ENCODE data around the gene RPP25L. TPM values are rescaled to one million over a fixed set of nuclear protein-coding genes. Genes with fewer than 3 reads are reported as not detected.

The RPP25L gene
- total RNA-seq, 1 experiment from 2014 or later: 17.2 TPM

- no peak overlapping the region for H2BK5ac ChIP-seq (ENCODE audit: insufficient read length, low read length)
- H4K20me1 ChIP-seq (ENCODE audit: control insufficient read depth, insufficient read depth, insufficient read length): peaks cover 4% of the 10 kb centered on the region
- no peak overlapping the region for H3K23ac ChIP-seq (ENCODE audit: insufficient read length, low read depth, low read length)
- H3T11ph ChIP-seq (ENCODE audit: low read length): no peak overlapping the region
- no peak overlapping the region for H3K56ac ChIP-seq (ENCODE audit: insufficient read length, low read depth, low read length)
- peaks cover 14 to 26% of the 10 kb centered on the region in 2 experiments for H3K4me1 Mint-ChIP-seq
- no peak overlapping the region for H4K91ac ChIP-seq (ENCODE audit: insufficient read length, low read depth, low read length)
- no peak overlapping the region for H3K14ac ChIP-seq (ENCODE audit: insufficient read depth, low read length)
- no peak overlapping the region for H3K18ac ChIP-seq (ENCODE audit: insufficient read length, low read depth, low read length)
- H2BK20ac ChIP-seq (ENCODE audit: low read depth, low read length, poor library complexity, severe bottlenecking): no peak overlapping the region
- no peak overlapping the region for H3K27ac Mint-ChIP-seq
- no peak for DNase-seq
- H3K4me1 ChIP-seq (ENCODE audit: insufficient read depth, low read length): peaks cover 5% of the 10 kb centered on the region; the same call in 1 of the 2 replicates
- no peak overlapping the region for H2BK120ac ChIP-seq (ENCODE audit: low read depth, low read length, poor library complexity, severe bottlenecking)
- H3K9me3 ChIP-seq (ENCODE audit: control insufficient read depth, low read depth, low read length): no peaks in the 10 kb centered on the region
- no peak overlapping the region for H2AFZ ChIP-seq (ENCODE audit: low read length)
- H4K8ac ChIP-seq (replicated peaks; ENCODE audit: insufficient read length, low read depth, low read length): no peak overlapping the region
- peaks cover 0 to 2% (median 0%) of the 10 kb centered on the region in 3 experiments; a peak in 1 of 7 replicates for H3K36me3 Mint-ChIP-seq (ENCODE audit: insufficient read depth in 1 of 3, low read depth in 3 of 3)
- WGBS (ENCODE audit: extremely low coverage, insufficient read length, low lambda C conversion rate): no CpG with 5 or more reads among the region's 9 CpGs
- no peaks in the 10 kb centered on the region; a peak in 1 of 5 replicates for H3K9me3 Mint-ChIP-seq
- no peak overlapping the region for H2AK5ac ChIP-seq (ENCODE audit: insufficient read length, low read length)
- H4K5ac ChIP-seq (ENCODE audit: insufficient read length, low read depth, low read length): no peak overlapping the region
- no peaks in the 10 kb centered on the region for H3K79me1 ChIP-seq (ENCODE audit: insufficient read depth, low read depth, low read length, poor library complexity, severe bottlenecking)
- no peak overlapping the region for H3K4me3 Mint-ChIP-seq
- no peak overlapping the region for H3K4me2 ChIP-seq (ENCODE audit: insufficient read depth, insufficient read length, low read length)
- H3K9ac ChIP-seq (ENCODE audit: extremely low read depth, insufficient read length, low read length): no peak overlapping the region
- no peak for TF ChIP-seq CTCF (conservative IDR thresholded peaks at IDR 0.05)
- no peak overlapping the region for H2BK15ac ChIP-seq (ENCODE audit: low read depth, low read length)
- H3K27me3 Mint-ChIP-seq (ENCODE audit: low read depth): peaks cover 75% of the 10 kb centered on the region
- H3K27ac ChIP-seq (ENCODE audit: insufficient read length, low read depth, low read length): no peak overlapping the region
- no peak overlapping the region for H3K4ac ChIP-seq (ENCODE audit: low read depth, low read length)
- no peak overlapping the region for H2BK12ac ChIP-seq (ENCODE audit: insufficient read length, low read depth, low read length)
- no peaks in the 10 kb centered on the region for H3K79me2 ChIP-seq (ENCODE audit: insufficient read depth, low read length)
- peaks cover 14% of the 10 kb centered on the region for H3K23me2 ChIP-seq (ENCODE audit: insufficient read length, low read depth, low read length, poor library complexity, severe bottlenecking)
- H3K27me3 ChIP-seq (ENCODE audit: insufficient read depth, low read length): peaks cover 38% of the 10 kb centered on the region; the same call in 1 of the 2 replicates
These were observed 17.7 kb downstream of the RPP25L start for GRCh38 chr9:34594177-34594576.
